Esophagus mucosa (tissue), 1 donor: ENCODE results near the gene PIAS2. TPM values are rescaled to one million over a fixed set of nuclear protein-coding genes. Genes with fewer than 3 reads are reported as not detected.
"Not testable (repeated sequence)": the region's sequence is repeated elsewhere in the genome, so short reads cannot be mapped to it uniquely, and the experiment has no call there.

Experiments used
- ATAC-seq: fragments of 200-7000 bp; cut with Tn5 transposase; one replicate; pipeline ENCODE4 v1.9.1; 2020
- total RNA-seq: library from RNA; stranded (reverse); gene quantifications from one replicate; pipeline ENCODE4 v1.2.4, GENCODE V29; 2023
- donor health status: DM: yes; HTN: yes; CAD: no.

PIAS2 gene
- 17.8 TPM for total RNA-seq

DNA sequence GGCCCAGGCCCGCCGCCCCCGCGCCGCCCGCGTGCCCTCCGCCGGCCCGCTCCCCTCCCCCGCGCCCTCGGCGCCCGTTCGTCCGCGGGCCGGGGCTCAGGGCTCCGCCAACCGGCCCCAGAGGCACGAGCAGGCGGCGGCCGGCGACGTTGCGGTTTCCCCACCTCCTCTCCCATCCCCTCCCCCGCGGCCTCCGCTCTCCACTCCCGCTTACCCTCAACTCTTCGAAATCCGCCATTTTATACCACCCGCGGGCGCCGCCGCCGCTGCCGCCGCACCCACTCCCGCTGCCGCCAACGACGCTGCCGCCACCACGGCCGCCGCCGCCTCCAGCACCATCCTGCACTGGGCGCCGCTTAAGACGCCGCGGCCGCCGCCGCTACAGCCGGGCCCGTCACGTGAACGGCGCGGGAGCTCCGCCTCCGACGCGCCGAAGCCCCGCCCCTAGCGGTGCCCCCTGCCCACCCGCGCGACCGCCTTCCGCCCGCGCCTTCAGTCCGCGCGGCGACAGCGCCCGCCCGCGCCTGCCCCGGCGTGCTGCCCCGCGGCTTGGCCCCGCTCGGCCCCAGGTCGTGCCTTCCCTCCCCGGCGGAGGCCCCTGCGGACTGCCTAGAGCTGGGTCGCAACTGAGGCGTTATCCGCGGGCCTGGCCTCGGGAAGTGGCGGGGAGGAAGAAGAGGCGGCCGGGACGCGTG, at the start of gene PIAS2, which contains the start of gene KATNAL2:
PIAS2 (minus strand) TSS at position 400 of the 695 bp plus-strand sequence; CDS start at position 238, 162 bp downstream.
KATNAL2 (plus strand) TSS at position 495 of the 695 bp plus-strand sequence. CDS start 29,271 bp downstream, outside the sequence.
- ATAC-seq, result peak; percentile 94

DNA sequence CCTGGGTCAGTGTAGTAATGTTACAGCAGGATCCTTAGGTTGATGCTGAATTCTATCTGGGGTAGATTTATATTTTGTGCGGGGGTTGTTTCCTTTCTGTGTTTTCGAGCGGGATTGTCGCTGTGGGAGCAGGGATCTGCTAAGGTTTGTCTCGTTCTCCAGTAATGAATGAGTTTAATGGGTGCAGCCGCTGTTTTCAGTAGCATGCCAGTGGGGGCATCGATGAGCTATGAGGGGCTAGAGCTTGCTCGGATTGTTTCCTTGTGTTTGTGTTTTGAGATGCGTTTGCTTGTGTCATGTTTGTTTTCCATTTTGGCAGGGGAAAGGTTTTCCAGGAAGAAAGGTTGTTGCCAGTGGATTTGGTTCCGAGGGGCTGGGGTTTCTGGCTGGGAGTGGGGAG, 49.0 kb upstream of the PIAS2 start:
- ATAC-seq, result not testable (repeated sequence)

DNA sequence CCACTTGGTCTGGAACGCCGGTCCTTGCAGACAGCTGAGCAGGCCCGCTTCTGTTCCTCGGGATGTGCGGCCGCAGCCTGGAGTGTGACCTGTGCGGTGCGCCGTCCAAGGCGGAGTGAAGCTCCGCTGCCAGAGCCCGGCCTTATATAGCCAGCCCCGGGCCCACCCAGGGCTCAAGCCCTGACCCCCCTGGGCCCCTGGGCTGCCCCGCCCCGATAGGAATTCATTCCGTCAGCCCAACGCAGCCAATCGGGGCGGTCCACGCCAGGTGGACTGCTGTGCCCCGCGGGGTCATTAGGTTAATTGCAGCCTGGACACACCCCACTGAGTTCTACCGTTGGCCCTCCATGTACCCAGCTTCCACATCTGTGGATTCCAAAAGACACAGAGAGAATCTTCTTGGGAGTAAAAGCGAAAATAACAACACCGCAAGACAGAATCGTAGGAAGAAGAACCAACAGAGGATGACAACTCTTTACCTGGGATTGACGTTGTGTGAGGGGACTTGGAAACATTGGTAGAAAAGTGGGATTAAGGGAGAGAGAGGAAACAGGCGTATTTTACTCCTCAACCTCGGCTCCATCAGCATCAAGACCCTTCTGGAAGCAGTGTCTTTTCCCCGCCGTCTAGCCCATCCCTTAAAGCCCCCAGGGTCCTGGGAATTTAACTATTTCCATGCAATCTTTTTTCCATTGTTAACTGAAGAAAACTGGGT, 47.4 kb upstream of the PIAS2 start:
- ATAC-seq, result peak; percentile 62

GRCh38 chr18:46963656-46964578, 46.6 kb upstream of the PIAS2 start:
- peak; percentile 19 for ATAC-seq

DNA sequence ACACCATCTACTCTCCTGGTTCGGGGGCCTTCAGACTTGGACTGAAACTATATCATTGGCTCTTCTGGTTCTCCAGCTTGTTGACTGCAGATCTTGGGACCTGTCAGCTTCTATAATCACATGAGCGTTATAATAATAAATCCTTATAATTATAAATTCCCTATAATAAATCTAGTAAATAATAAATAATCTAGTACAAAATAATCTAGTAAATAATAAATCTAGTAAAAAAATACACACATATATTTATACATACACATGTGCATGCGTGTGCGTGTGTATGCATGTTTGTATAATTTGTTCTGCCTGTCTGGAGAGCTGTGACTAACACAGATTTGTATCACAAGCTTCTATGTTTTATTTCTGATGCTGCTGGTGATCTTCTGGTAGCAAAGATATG, 40.9 kb upstream of the PIAS2 start:
- no peak for ATAC-seq

GRCh38 chr18:46953195-46953594, 35.9 kb upstream of the PIAS2 start:
- ATAC-seq, result no peak

- ATAC-seq, result no peak
Measured at GRCh38 chr18:46950064-46950656, 32.9 kb upstream of the PIAS2 start.

DNA sequence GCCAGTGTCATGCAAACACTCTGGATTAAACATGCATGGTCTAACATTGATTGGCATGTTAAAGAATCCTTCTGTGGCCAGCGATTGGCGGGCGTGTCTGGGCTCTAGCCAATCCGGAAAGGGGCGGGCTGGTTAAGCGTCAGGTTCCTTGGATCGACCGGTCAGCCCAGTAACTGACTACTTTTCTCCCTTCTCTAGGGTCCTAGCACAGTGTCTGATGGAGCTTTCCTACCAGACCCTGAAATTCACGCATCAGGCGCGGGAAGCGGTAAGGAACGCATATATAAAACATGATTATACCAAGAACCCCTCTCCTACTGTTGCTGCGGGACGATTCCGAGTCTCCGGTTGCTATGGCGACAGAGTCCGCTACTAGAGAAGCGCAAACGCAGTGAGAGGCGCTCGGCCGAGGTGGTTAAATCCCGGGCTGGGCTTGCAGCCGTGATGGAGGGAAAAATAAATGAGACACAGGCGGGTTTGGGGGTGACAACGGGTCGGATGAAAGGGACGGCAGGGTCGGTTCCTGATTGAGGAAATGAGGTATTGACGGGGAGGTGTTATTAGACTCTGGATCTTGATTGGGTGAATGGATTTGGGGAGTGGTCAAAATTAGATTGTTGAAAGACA, 29.5 kb upstream of the PIAS2 start:
- peak; percentile 84 for ATAC-seq

GRCh38 chr18:46942646-46943045, 25.3 kb upstream of the PIAS2 start:
- no peak for ATAC-seq

- no peak for ATAC-seq
Measured at GRCh38 chr18:46939998-46940571, 22.8 kb upstream of the PIAS2 start.

- ATAC-seq, result peak; percentile 71
Measured at GRCh38 chr18:46939337-46939963, 22.1 kb upstream of the PIAS2 start.

DNA sequence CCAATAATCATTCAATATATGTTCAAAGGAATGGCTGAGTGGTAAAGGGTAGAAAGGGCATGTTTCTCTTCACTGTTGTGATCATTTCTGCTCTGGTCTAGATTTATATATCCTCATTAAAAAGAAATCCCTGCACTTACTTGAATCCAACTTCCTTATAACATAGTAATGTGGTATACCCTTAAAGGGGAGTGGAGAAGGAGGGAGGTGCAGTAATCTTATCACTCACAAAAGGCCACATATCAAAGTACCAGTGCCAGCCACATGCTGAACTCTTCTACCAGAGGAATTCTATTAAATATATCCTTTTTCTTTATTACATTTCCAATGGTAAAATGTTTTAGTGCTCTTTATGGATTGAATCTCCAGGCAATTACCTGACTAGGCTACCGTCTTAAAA, 3.3 kb upstream of the PIAS2 start:
- no peak for ATAC-seq

DNA sequence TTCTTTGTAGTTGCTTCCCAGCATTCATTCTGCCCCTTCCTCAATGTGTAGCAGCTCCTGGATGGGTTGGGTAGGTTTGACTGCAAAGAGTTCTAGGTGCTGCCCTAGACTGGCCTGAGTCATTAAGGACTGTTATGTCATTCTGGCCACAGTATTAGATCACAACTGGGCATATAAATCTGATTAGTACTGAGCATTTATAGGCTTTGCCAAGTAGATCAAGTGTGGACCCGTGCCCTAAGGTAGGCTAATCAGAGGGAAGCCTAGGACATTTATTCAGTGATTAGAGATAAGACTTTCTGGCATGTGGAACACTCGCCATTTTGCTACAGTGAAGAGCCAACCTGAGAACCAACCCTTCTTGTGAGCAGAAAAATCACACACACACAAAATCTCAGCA, 2.8 kb upstream of the PIAS2 start:
- ATAC-seq, result no peak

- ATAC-seq, result peak; percentile 17
Measured at GRCh38 chr18:46917803-46918600, 695 bp upstream of the PIAS2 start.

DNA sequence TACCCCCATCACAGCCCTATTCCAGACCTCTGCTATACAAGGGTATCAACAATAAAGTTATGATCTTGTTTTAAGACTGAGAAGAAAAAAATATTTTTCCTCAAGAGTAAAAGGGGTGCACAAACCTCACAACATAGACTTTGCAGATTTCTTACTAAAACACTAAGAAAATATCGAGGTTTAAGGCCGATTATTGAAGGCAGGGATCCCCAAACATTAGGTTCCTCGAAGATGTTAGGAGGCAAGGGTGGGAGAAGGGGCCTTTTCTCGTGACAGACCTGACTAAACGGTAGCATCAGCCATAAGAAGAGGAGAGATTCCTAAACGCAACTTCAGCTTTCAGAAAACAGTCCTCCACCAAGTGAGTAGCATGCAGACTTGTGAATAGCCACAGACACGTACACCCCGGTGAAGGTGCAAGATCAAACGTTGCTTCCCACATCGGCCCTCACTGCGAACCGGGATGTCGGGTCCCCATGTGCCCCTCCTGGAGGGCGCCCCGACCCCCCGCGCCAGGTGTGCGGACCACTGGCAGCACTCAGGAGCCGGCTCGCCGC, 678 bp downstream of the PIAS2 start:
- ATAC-seq, result no peak

- no peak for ATAC-seq
Measured at GRCh38 chr18:46915800-46916550, 1.3 kb downstream of the PIAS2 start.

DNA sequence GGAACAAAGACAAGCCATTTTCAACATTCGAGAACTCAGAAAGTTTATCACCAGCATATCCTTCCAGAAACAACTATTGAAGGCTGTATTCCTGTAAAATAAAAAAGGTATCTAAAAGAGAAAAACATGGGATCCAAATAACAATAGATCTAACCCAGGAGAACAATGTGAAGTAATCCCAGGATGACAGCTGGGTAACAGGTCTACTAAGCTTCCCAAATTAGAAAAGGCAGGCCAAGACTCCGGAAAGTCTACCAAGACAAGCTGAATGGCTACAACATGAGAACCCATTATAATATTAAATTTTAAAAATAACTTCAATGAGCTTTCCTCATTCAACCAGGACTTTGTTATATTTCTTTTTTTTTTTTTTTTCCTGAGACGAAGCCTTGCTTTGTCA, 6.5 kb downstream of the PIAS2 start:
- ATAC-seq, result no peak

GRCh38 chr18:46909497-46909896, 7.8 kb downstream of the PIAS2 start:
- ATAC-seq, result no peak

DNA sequence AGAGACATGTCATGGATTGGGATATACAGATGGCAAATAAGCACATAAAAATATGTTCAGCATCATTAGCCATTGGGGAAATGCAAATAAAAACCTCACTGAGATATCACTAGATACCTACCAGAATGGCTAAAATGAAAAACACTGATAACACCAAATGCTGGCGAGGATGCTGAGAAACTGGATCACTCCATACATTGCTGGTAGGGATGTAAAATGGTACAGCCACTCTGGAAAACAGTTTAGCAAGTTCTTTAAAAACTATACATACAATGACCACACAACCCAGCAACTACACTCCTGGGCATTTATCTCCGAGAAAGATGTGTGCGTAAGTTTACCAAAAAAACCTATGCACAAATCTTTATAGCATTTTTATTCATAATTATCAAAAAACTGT, 13.9 kb downstream of the PIAS2 start:
- ATAC-seq, result no peak
